SK-N-SH (cell line): ENCODE data around the gene FMO2. TPM values are rescaled to one million over a fixed set of nuclear protein-coding genes. Genes with fewer than 3 reads are reported as not detected.

ENCODE experiments used
- CTCF ChIA-PET: fragments of 300-600, 350-600 bp; formaldehyde crosslinking; extraction: SDS; loops from one replicate; lab custom pipeline; 2021; lab: Yijun Ruan, JAX
- POLR2A ChIA-PET: fragments of 350-600 bp; sonication (Branson Sonifier 250); formaldehyde crosslinking; extraction: SDS; loops from one replicate; lab custom pipeline; 2020; ENCODE audit warnings: antibody characterized with exemption, inconsistent platforms; lab: Yijun Ruan, JAX
- DNase-seq: peaks from one replicate; pipeline ENCODE4 v3.0.0; 2012
- H2AFZ ChIP-seq: fragments of 200-600 bp; sonication (generic); 2 replicates; pipeline ENCODE4 v1.8.1; 2016; ENCODE audit warnings: antibody characterized with exemption, mild to moderate bottlenecking, low read depth
- H3F3A ChIP-seq: fragments of 200-600 bp; sonication (generic); replicated peaks from 2 replicates; pipeline ENCODE3; 2016; ENCODE audit warnings: antibody characterized with exemption, mild to moderate bottlenecking; ENCODE audit not compliant: insufficient read depth
- H3K27ac ChIP-seq, 2 experiments: fragments of 200-500 bp in 1 of 2; fragments of 200-600 bp in 1 of 2; sonication (Bioruptor generic) in 1 of 2; sonication (generic), shearing (Covaris generic) in 1 of 2; 2 replicates each; pipeline versions ENCODE4 v1.5.1 to v1.6.1; 2014 to 2016; ENCODE audit warnings: low read depth in 2 of 2, inconsistent platforms in 1 of 2, low read length in 1 of 2, mild to moderate bottlenecking in 1 of 2, mixed read lengths in 1 of 2
- H3K27me3 ChIP-seq: fragments of 200-600 bp; sonication (generic), shearing (Covaris generic); 2 replicates; pipeline ENCODE4 v1.6.1; 2016; ENCODE audit warnings: mixed run types; ENCODE audit not compliant: insufficient read depth
- H3K36me3 ChIP-seq, 2 experiments: fragments of 200-500 bp in 1 of 2; fragments of 200-600 bp in 1 of 2; sonication (Bioruptor generic) in 1 of 2; sonication (generic) in 1 of 2; replicated peaks in 1 of 2; 2 replicates each; pipeline versions ENCODE3 to v1.5.1; 2014 to 2016; ENCODE audit warnings: low read length in 1 of 2, mild to moderate bottlenecking in 1 of 2; ENCODE audit not compliant: insufficient read depth in 2 of 2, control insufficient read depth in 1 of 2
- H3K4me1 ChIP-seq, 2 experiments: fragments of 200-500 bp in 1 of 2; fragments of 200-600 bp in 1 of 2; sonication (Bioruptor generic) in 1 of 2; sonication (generic), shearing (Covaris generic) in 1 of 2; 2 replicates each; pipeline versions ENCODE4 v1.5.1 to v1.6.1; 2014 to 2016; ENCODE audit warnings: low read depth in 1 of 2, low read length in 1 of 2, mixed run types in 1 of 2; ENCODE audit not compliant: insufficient read depth in 2 of 2, control insufficient read depth in 1 of 2
- H3K4me2 ChIP-seq: fragments of 200-600 bp; sonication (generic), shearing (Covaris generic); 2 replicates; pipeline ENCODE4 v1.6.1; 2017; ENCODE audit warnings: mixed run types
- H3K4me3 ChIP-seq, 2 experiments: fragments of 200-500 bp in 1 of 2; fragments of 200-600 bp in 1 of 2; sonication (Bioruptor generic) in 1 of 2; sonication (generic), shearing (Covaris generic) in 1 of 2; 2 replicates each; pipeline versions ENCODE4 v1.5.1 to v1.8.1; 2014 to 2016; ENCODE audit warnings: low read depth in 2 of 2, inconsistent platforms in 1 of 2, low read length in 1 of 2, mild to moderate bottlenecking in 1 of 2, mixed read lengths in 1 of 2, moderate library complexity in 1 of 2
- H3K79me2 ChIP-seq: fragments of 200-600 bp; sonication (generic); 2 replicates; pipeline ENCODE4 v1.8.1; 2017; ENCODE audit warnings: mild to moderate bottlenecking; ENCODE audit not compliant: insufficient read depth
- H3K9ac ChIP-seq: fragments of 200-600 bp; sonication (generic); 2 replicates; pipeline ENCODE4 v1.6.1; 2017; ENCODE audit warnings: mixed run types
- H3K9me2 ChIP-seq: fragments of 200-600 bp; sonication (generic); 2 replicates; pipeline ENCODE4 v1.6.1; 2017; ENCODE audit warnings: mixed run types
- H3K9me3 ChIP-seq: fragments of 200-600 bp; sonication (generic); 2 replicates; pipeline ENCODE4 v1.6.1; 2017; ENCODE audit warnings: mixed run types, mild to moderate bottlenecking, moderate library complexity
- H4K20me1 ChIP-seq: fragments of 200-600 bp; sonication (generic); 2 replicates; pipeline ENCODE4 v1.6.1; 2017; ENCODE audit warnings: mild to moderate bottlenecking, mixed run types; ENCODE audit not compliant: insufficient read depth
- EP300 ChIP-seq, 2 experiments: IDR thresholded peaks; 2 replicates each; pipeline versions ENCODE4 v1.4.0 to v1.6.1; 2012; ENCODE audit warnings: borderline replicate concordance in 1 of 2, low read depth in 1 of 2, low read length in 1 of 2
- FOSL2 ChIP-seq: IDR thresholded peaks from 2 replicates; pipeline ENCODE4 v1.4.0; 2012; ENCODE audit warnings: low read depth, mild to moderate bottlenecking, moderate library complexity, borderline replicate concordance
- FOXM1 ChIP-seq: IDR thresholded peaks from 2 replicates; pipeline ENCODE4 v1.4.0; 2012; ENCODE audit warnings: low read depth, mild to moderate bottlenecking
- GABPA ChIP-seq: IDR thresholded peaks from 2 replicates; pipeline ENCODE4 v1.4.0; 2012; ENCODE audit warnings: low read depth, mild to moderate bottlenecking
- IRF3 ChIP-seq: fragments of 150-350 bp; IDR thresholded peaks from 2 replicates; pipeline ENCODE4 v1.6.1; 2016; ENCODE audit warnings: mild to moderate bottlenecking, low read depth, low read length
- MEF2A ChIP-seq: IDR thresholded peaks from 2 replicates; pipeline ENCODE4 v1.4.0; 2012; ENCODE audit warnings: low read depth, borderline replicate concordance
- NFIC ChIP-seq: IDR thresholded peaks from 2 replicates; pipeline ENCODE4 v1.4.0; 2012; ENCODE audit warnings: borderline replicate concordance
- PBX3 ChIP-seq: IDR thresholded peaks from 2 replicates; pipeline ENCODE4; 2012
- REST ChIP-seq: IDR thresholded peaks from 2 replicates; pipeline ENCODE4 v1.6.1; 2012; ENCODE audit warnings: mild to moderate bottlenecking, low read depth, low read length, moderate library complexity
- RXRA ChIP-seq: IDR thresholded peaks from 2 replicates; pipeline ENCODE4 v1.4.0; 2012; ENCODE audit warnings: low read depth, mild to moderate bottlenecking, borderline replicate concordance
- SIN3A ChIP-seq: IDR thresholded peaks from 2 replicates; pipeline ENCODE4 v1.6.1; 2012; ENCODE audit warnings: low read depth, mild to moderate bottlenecking, low read length, moderate library complexity, borderline replicate concordance
- TCF12 ChIP-seq: IDR thresholded peaks from 2 replicates; pipeline ENCODE4 v1.4.0; 2012
- YY1 ChIP-seq: IDR thresholded peaks from 2 replicates; pipeline ENCODE4 v1.4.0; 2012; ENCODE audit warnings: low read depth, mild to moderate bottlenecking
- WGBS: methylation state at CpG from one replicate; pipeline ENCODE4 v1.1.6; 2017; ENCODE audit warnings: low lambda C conversion rate; 5-methylcytosine and 5-hydroxymethylcytosine counted together
- polyA plus RNA-seq, 3 experiments: library from polyadenylated mRNA; depleted of rRNA; stranded (reverse); fragments of >200 nt; gene quantifications; 2 replicates each; pipeline ENCODE4 v1.2.3, GENCODE V29; 2012
- TF ChIP-seq, protein P1 (sequence below): fragments of 200-600 bp; sonication (generic); IDR thresholded peaks from 2 replicates; pipeline ENCODE4 v1.6.1; 2017; ENCODE audit warnings: antibody characterized with exemption, mild to moderate bottlenecking, moderate library complexity
- TF ChIP-seq, protein P2 (sequence below): fragments of 150-350 bp; IDR thresholded peaks from 2 replicates; pipeline ENCODE4 v1.6.1; 2017; ENCODE audit warnings: antibody characterized with exemption, low read length, low read depth, borderline replicate concordance
- TF ChIP-seq, protein P3 (sequence below): IDR thresholded peaks from 2 replicates; pipeline ENCODE4 v1.4.0; 2012; ENCODE audit warnings: low read depth, borderline replicate concordance
- TF ChIP-seq, protein P4 (sequence below): IDR thresholded peaks from 2 replicates; pipeline ENCODE4 v1.4.0; 2012; ENCODE audit warnings: low read depth, borderline replicate concordance

FMO2 gene
- polyA plus RNA-seq, 1 of the 3 experiments (the other 2 are of a cell fraction), result not detected

DNA sequence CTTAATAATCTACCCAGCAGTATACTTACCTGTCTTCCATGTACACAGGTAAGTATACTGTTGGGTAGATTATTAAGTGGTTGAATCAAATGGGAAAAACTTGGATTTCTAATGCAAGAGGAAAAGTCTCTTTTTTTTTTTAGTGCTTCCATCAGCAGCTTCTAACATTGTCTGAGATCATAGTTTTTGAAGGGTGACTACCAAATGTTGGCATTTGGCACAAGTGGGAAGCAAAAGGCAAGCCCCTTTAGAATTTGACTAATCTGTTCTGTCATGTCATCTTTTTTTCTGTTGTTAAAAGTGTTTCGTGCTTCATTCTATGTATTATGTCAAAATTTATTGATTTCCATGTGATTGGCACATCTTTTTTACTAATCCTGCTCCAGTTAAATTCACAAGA lies 63.7 kb downstream of the FMO2 start:
- Histone ChIP-seq H3K4me1 (peaks cover 0 to 5% of the 10 kb centered on the region in 2 experiments; a peak in 1 of 4 replicates), H3K27me3 (peaks cover 49% of the 10 kb centered on the region; the same call in 1 of the 2 replicates), H3K4me3 (no peak overlapping the region), H4K20me1 (no peaks in the 10 kb centered on the region), H2AFZ (no peak overlapping the region), H3F3A (no peaks in the 10 kb centered on the region), H3K9me2 (no peaks in the 10 kb centered on the region), H3K4me2 (no peak overlapping the region), H3K36me3 (no peaks in the 10 kb centered on the region), H3K27ac (no peak overlapping the region), H3K9ac (no peak overlapping the region), H3K79me2 (no peaks in the 10 kb centered on the region), H3K9me3 (no peaks in the 10 kb centered on the region)
- TF ChIP-seq IRF3 (no peak), GABPA (no peak), RXRA (no peak), REST (no peak), EP300 (IDR thresholded peaks at IDR 0.05; ENCODE audit: borderline replicate concordance in 1 of 2, low read depth in 1 of 2, low read length in 1 of 2) (no peak), SIN3A (no peak), FOXM1 (no peak), PBX3 (no peak), YY1 (no peak), NFIC (no peak), FOSL2 (no peak), MEF2A (no peak), TCF12 (no peak)
- TF ChIP-seq, protein P1, sequence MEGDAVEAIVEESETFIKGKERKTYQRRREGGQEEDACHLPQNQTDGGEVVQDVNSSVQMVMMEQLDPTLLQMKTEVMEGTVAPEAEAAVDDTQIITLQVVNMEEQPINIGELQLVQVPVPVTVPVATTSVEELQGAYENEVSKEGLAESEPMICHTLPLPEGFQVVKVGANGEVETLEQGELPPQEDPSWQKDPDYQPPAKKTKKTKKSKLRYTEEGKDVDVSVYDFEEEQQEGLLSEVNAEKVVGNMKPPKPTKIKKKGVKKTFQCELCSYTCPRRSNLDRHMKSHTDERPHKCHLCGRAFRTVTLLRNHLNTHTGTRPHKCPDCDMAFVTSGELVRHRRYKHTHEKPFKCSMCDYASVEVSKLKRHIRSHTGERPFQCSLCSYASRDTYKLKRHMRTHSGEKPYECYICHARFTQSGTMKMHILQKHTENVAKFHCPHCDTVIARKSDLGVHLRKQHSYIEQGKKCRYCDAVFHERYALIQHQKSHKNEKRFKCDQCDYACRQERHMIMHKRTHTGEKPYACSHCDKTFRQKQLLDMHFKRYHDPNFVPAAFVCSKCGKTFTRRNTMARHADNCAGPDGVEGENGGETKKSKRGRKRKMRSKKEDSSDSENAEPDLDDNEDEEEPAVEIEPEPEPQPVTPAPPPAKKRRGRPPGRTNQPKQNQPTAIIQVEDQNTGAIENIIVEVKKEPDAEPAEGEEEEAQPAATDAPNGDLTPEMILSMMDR, result no peak
- TF ChIP-seq, protein P2, sequence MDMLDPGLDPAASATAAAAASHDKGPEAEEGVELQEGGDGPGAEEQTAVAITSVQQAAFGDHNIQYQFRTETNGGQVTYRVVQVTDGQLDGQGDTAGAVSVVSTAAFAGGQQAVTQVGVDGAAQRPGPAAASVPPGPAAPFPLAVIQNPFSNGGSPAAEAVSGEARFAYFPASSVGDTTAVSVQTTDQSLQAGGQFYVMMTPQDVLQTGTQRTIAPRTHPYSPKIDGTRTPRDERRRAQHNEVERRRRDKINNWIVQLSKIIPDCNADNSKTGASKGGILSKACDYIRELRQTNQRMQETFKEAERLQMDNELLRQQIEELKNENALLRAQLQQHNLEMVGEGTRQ, result no peak
- TF ChIP-seq, protein P3, sequence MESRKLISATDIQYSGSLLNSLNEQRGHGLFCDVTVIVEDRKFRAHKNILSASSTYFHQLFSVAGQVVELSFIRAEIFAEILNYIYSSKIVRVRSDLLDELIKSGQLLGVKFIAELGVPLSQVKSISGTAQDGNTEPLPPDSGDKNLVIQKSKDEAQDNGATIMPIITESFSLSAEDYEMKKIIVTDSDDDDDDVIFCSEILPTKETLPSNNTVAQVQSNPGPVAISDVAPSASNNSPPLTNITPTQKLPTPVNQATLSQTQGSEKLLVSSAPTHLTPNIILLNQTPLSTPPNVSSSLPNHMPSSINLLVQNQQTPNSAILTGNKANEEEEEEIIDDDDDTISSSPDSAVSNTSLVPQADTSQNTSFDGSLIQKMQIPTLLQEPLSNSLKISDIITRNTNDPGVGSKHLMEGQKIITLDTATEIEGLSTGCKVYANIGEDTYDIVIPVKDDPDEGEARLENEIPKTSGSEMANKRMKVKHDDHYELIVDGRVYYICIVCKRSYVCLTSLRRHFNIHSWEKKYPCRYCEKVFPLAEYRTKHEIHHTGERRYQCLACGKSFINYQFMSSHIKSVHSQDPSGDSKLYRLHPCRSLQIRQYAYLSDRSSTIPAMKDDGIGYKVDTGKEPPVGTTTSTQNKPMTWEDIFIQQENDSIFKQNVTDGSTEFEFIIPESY, result no peak
- TF ChIP-seq, protein P4, sequence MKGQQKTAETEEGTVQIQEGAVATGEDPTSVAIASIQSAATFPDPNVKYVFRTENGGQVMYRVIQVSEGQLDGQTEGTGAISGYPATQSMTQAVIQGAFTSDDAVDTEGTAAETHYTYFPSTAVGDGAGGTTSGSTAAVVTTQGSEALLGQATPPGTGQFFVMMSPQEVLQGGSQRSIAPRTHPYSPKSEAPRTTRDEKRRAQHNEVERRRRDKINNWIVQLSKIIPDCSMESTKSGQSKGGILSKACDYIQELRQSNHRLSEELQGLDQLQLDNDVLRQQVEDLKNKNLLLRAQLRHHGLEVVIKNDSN, result no peak
- ChIA-PET CTCF (interaction anchor here (1.0 kb wide), 1 partner anchor 65 kb away, joined by 4 read pairs; no protein-coding TSS in a partner anchor), POLR2A (no interaction called here)
- 0% methylated on average over 1 of the region's 1 CpG for WGBS
- no peak for DNase-seq
